Caco-2 (cell line): ENCODE results near the gene DENND6B. TPM values are rescaled to one million over a fixed set of nuclear protein-coding genes. Genes with fewer than 3 reads are reported as not detected.

Source experiments
- BruUV-seq: library from RNA; stranded (reverse); fragments of 400-500 nt; replicated peaks from 2 replicates; lab custom pipeline; 2021; lab: Mats Ljungman, UMichigan
- CTCF ChIA-PET: fragments of 300-600 bp; sonication (Branson Sonifier 250); formaldehyde crosslinking; loops from one replicate; lab custom pipeline; 2022; ENCODE audit warnings: antibody characterized with exemption; lab: Charles Lee
- POLR2A ChIA-PET: fragments of 300-600 bp; sonication (Branson Sonifier 250); formaldehyde crosslinking; loops from one replicate; lab custom pipeline; 2022; ENCODE audit warnings: antibody characterized with exemption; lab: Charles Lee
- DNase-seq, 2 experiments: peaks; one replicate each; pipeline versions ENCODE4 v3.0.0 to v3.0.0-alpha.2; 2020 to 2022
- H3K27me3 ChIP-seq: replicated peaks from 2 replicates; pipeline ENCODE4 v1.6.0; 2011; ENCODE audit warnings: low read length; ENCODE audit not compliant: control insufficient read depth, insufficient read depth
- H3K36me3 ChIP-seq: 2 replicates; pipeline ENCODE4 v1.5.1; 2011; ENCODE audit warnings: low read length; ENCODE audit not compliant: control insufficient read depth, insufficient read depth
- H3K4me1 ChIP-seq: fragments of 250-450 bp; sonication (Bioruptor Pico); 2 replicates; pipeline ENCODE4 v1.5.1; 2020; ENCODE audit warnings: mild to moderate bottlenecking
- H3K4me3 ChIP-seq: 2 replicates; pipeline ENCODE4 v1.5.1; 2011; ENCODE audit warnings: low read depth, mild to moderate bottlenecking, control low read depth, low read length
- H3K9me3 ChIP-seq: fragments of 250-450 bp; sonication (Bioruptor Pico); 2 replicates; pipeline ENCODE4 v1.5.1; 2020; ENCODE audit warnings: mild to moderate bottlenecking, moderate library complexity
- H3K27ac Mint-ChIP-seq: one replicate; pipeline ENCODE4 v1.8.0; 2022; ENCODE audit warnings: mixed read lengths; ENCODE audit not compliant: unreplicated experiment
- H3K27me3 Mint-ChIP-seq: one replicate; pipeline ENCODE4 v1.8.0; 2022; ENCODE audit warnings: mixed read lengths; ENCODE audit not compliant: insufficient read depth, unreplicated experiment
- H3K36me3 Mint-ChIP-seq: one replicate; pipeline ENCODE4 v1.8.0; 2022; ENCODE audit warnings: mild to moderate bottlenecking, mixed read lengths; ENCODE audit not compliant: insufficient read depth, unreplicated experiment
- H3K4me1 Mint-ChIP-seq: one replicate; pipeline ENCODE4 v1.8.0; 2022; ENCODE audit warnings: low read depth, mixed read lengths; ENCODE audit not compliant: unreplicated experiment
- H3K4me3 Mint-ChIP-seq: one replicate; pipeline ENCODE4 v1.8.0; 2022; ENCODE audit warnings: mild to moderate bottlenecking, moderate library complexity, mixed read lengths; ENCODE audit not compliant: unreplicated experiment
- H3K9me3 Mint-ChIP-seq: one replicate; pipeline ENCODE4 v1.8.0; 2022; ENCODE audit warnings: mixed read lengths; ENCODE audit not compliant: unreplicated experiment
- intact Hi-C: fragments of 100-400 bp; cut with micrococcal nuclease; formaldehyde crosslinking; loops from one replicate; pipeline ENCODE4 v1.10.0; 2022; ENCODE audit not compliant: unreplicated experiment
- total RNA-seq: library from RNA; stranded (reverse); gene quantifications from 2 replicates; pipeline ENCODE4 v1.2.3, GENCODE V29; 2022
- TF ChIP-seq, protein P1 (sequence below), 2 experiments: fragments of 200-600 bp in 1 of 2; IDR thresholded peaks; 1 replicate in 1 of 2; 2 replicates in 1 of 2; pipeline versions ENCODE4 v1.5.1 to v1.8.0; 2011 to 2022; ENCODE audit warnings: antibody characterized with exemption in 1 of 2, control low read depth in 1 of 2, inconsistent platforms in 1 of 2, low read depth in 1 of 2, low read length in 1 of 2, mild to moderate bottlenecking in 1 of 2, moderate library complexity in 1 of 2; ENCODE audit not compliant: insufficient read depth in 1 of 2, severe bottlenecking in 1 of 2, unreplicated experiment in 1 of 2

Gene DENND6B
- total RNA-seq, 1 experiment from 2014 or later: 3.4 TPM

DNA sequence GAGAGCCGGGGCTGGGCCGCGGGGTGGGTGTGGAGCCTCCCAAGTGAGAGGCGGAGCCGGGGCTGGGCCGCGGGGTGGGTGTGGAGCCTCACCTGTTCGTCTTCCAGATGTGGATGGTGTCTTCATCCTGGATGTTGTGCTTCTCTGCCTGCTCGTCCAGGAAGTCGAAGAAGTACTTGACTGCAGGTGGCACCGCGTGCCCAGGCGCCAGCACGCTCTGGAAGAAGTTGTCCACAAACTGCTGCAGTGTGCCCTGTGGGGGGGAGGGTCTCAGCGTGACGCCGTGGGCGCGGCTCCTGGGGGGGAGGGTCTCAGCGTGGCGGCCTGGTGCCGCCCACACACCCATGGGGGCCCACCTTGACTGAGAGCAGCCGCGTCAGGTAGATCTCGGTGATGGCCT is 49.1 kb downstream of the DENND6B start:
- peaks cover 13% of the 10 kb centered on the region for H3K4me1 ChIP-seq
- ChIA-PET CTCF (no interaction called here), POLR2A (no interaction called here)
- no TSS peak for BruUV-seq
- no peaks in the 10 kb centered on the region for H3K27me3 ChIP-seq
- DNase-seq: no peak
- TF ChIP-seq, protein P1, sequence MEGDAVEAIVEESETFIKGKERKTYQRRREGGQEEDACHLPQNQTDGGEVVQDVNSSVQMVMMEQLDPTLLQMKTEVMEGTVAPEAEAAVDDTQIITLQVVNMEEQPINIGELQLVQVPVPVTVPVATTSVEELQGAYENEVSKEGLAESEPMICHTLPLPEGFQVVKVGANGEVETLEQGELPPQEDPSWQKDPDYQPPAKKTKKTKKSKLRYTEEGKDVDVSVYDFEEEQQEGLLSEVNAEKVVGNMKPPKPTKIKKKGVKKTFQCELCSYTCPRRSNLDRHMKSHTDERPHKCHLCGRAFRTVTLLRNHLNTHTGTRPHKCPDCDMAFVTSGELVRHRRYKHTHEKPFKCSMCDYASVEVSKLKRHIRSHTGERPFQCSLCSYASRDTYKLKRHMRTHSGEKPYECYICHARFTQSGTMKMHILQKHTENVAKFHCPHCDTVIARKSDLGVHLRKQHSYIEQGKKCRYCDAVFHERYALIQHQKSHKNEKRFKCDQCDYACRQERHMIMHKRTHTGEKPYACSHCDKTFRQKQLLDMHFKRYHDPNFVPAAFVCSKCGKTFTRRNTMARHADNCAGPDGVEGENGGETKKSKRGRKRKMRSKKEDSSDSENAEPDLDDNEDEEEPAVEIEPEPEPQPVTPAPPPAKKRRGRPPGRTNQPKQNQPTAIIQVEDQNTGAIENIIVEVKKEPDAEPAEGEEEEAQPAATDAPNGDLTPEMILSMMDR (IDR thresholded peaks at IDR 0.05; ENCODE audit: insufficient read depth in 1 of 2, low read depth in 1 of 2, low read length in 1 of 2, severe bottlenecking in 1 of 2, unreplicated experiment in 1 of 2): no peak
- H3K9me3 Mint-ChIP-seq: no peaks in the 10 kb centered on the region
- peaks cover 68% of the 10 kb centered on the region for H3K36me3 Mint-ChIP-seq
- H3K27ac Mint-ChIP-seq: no peak overlapping the region
- no peaks in the 10 kb centered on the region for H3K9me3 ChIP-seq
- H3K36me3 ChIP-seq: peaks cover 16% of the 10 kb centered on the region
- no peak overlapping the region for H3K4me3 ChIP-seq
- intact Hi-C loops: no loop called here
- no peak overlapping the region for H3K4me3 Mint-ChIP-seq
- no peaks in the 10 kb centered on the region for H3K27me3 Mint-ChIP-seq
- H3K4me1 Mint-ChIP-seq: no peaks in the 10 kb centered on the region

GRCh38 chr22:50276143-50276542 is 50.7 kb downstream of the DENND6B start:
- ChIA-PET CTCF (interaction anchor here (0.5 to 1.7 kb wide), 5 partner anchors 18 to 79 kb away, joined by 3 to 13 read pairs (median 4); no protein-coding TSS in a partner anchor), POLR2A (no interaction called here)
- Histone ChIP-seq H3K4me3 (no peak overlapping the region), H3K9me3 (no peaks in the 10 kb centered on the region), H3K36me3 (peaks cover 10% of the 10 kb centered on the region), H3K27me3 (no peaks in the 10 kb centered on the region), H3K4me1 (peaks cover 5% of the 10 kb centered on the region)
- TF ChIP-seq, protein P1 (IDR thresholded peaks at IDR 0.05; ENCODE audit: insufficient read depth in 1 of 2, low read depth in 1 of 2, low read length in 1 of 2, severe bottlenecking in 1 of 2, unreplicated experiment in 1 of 2): peak; percentile 63 to 64
- DNase-seq: peak in 1 of 2 experiments; percentile 72
- no peak overlapping the region for H3K27ac Mint-ChIP-seq
- H3K4me1 Mint-ChIP-seq: no peaks in the 10 kb centered on the region
- H3K36me3 Mint-ChIP-seq: peaks cover 69% of the 10 kb centered on the region
- no peaks in the 10 kb centered on the region for H3K9me3 Mint-ChIP-seq
- intact Hi-C loops: no loop called here
- no peak overlapping the region for H3K4me3 Mint-ChIP-seq
- no peaks in the 10 kb centered on the region for H3K27me3 Mint-ChIP-seq
- BruUV-seq: no TSS peak

DNA sequence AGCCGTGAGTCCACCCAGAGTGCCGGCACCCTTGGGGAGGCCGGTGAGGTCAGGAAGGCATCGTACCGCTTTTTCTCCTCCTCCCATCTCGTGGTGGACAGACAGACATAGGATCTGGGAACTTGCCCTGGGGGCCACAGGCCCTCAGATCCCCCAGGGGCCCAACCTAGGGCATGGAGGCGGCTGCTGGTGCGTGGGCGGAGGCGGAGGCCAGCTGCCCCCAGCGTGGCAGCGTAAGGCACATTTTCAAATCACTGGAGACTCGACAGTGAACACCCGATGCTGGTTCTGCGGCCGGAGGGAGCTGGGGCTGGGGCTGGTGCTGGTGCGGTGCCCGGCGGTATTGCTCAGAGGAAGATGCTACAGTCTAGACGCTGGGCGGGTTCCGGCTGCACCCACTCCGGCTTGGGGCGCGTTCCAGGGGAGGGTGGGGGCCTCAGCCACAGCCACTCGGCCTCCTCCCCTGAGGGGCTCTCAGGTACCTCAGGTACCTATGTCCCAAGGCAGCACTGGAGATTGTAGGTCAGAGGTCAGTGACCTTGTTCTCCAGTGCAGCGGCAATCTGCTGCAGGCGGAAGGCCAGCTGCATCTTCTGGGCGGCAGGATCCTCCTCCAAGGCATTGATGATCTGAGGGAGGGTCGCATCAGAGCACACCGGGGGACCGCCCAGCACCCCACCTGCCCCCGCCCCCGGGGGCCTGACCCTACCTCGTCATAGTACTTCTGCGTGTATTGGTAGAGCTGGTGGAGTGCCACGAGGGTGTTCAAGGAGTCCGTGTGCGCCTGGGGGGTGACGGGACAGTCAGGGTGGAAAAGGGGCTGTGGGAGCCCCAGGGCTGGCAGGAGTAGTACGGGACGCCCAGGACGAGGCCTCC is 51.4 kb downstream of the DENND6B start:
- H3K27ac Mint-ChIP-seq: no peak overlapping the region
- Histone ChIP-seq H3K4me1 (peaks cover 12% of the 10 kb centered on the region), H3K9me3 (no peaks in the 10 kb centered on the region), H3K27me3 (no peaks in the 10 kb centered on the region), H3K36me3 (peaks cover 10% of the 10 kb centered on the region), H3K4me3 (no peak overlapping the region)
- no peaks in the 10 kb centered on the region for H3K27me3 Mint-ChIP-seq
- BruUV-seq: TSS peak; percentile 87
- peaks cover 75% of the 10 kb centered on the region for H3K36me3 Mint-ChIP-seq
- ChIA-PET POLR2A (no interaction called here), CTCF (interaction anchor here (1.0 to 1.7 kb wide), 3 partner anchors 18 to 67 kb away, joined by 3 to 13 read pairs (median 4); no protein-coding TSS in a partner anchor)
- DNase-seq: no peak
- H3K4me1 Mint-ChIP-seq: no peaks in the 10 kb centered on the region
- H3K4me3 Mint-ChIP-seq: no peak overlapping the region
- intact Hi-C loops: no loop called here
- TF ChIP-seq, protein P1 (IDR thresholded peaks at IDR 0.05; ENCODE audit: insufficient read depth in 1 of 2, low read depth in 1 of 2, low read length in 1 of 2, severe bottlenecking in 1 of 2, unreplicated experiment in 1 of 2): no peak
- no peaks in the 10 kb centered on the region for H3K9me3 Mint-ChIP-seq
